ENCODE measurements around the gene RUNX1.

RUNX1 gene

GRCh38 chr21:34945288-34945687, 103.8 kb downstream of the RUNX1 start:
- ChIA-PET CTCF (no interaction called here), POLR2A (no interaction called here)

DNA sequence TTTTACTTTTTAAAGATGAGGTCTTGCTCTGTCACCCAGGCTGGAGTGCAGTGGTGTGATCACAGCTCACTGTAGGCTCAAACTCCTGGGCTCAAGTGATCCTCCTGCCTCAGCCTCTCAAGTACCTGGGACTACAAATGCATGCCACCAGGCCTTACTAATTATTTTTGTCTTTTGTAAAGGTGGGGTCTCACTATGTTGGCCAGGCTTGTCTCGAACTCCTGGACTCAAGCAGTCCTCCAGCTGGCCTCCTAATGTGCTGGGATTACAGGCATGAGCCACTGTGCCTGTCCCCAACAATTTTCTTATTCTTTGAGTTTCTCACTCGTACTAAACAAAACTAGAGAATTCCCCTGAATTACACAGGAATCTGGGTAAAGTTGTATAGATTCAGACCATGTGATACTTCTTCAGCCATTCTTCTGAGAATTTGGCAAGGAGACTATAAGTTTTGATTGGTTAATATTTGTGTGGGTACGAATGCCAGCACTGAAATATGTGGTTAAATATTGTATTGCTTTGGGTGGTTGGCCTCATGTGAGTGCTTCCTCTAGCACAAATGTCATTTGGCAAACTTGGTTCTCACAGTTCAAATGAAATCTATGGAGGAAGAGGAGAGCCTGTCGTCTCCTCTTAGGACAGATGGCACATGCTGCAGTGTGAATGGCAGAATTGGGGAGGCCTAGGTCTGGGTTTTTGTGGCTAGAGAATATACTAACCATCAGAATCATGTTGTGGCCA, 104.9 kb downstream of the RUNX1 start:
- no peak for DNase-seq (ENCODE audit: extremely low spot score)
- ChIA-PET CTCF (no interaction called here), POLR2A (no interaction called here)
- no peak for TF ChIP-seq L3MBTL2 (conservative IDR thresholded peaks at IDR 0.05)
- no peak for TF ChIP-seq TARDBP (IDR thresholded peaks at IDR 0.05)
- TF ChIP-seq PKNOX1 (IDR thresholded peaks at IDR 0.05): no peak
- TF ChIP-seq SP1 (IDR thresholded peaks at IDR 0.05): no peak

More at GRCh38 chr21:34945288-34945687, 103.8 kb downstream of the RUNX1 start:
- no peak for DNase-seq (ENCODE audit: extremely low spot score)
- TF ChIP-seq CTBP1 (IDR thresholded peaks at IDR 0.05; ENCODE audit: borderline replicate concordance) (no peak), FOXA1 (IDR thresholded peaks at IDR 0.05) (no peak), HDGF (IDR thresholded peaks at IDR 0.05; ENCODE audit: borderline replicate concordance) (no peak), FOXK2 (IDR thresholded peaks at IDR 0.05) (no peak), L3MBTL2 (conservative IDR thresholded peaks at IDR 0.05) (no peak), SUZ12 (IDR thresholded peaks at IDR 0.05) (no peak), SP1 (IDR thresholded peaks at IDR 0.05) (no peak), PKNOX1 (IDR thresholded peaks at IDR 0.05) (no peak), FOXM1 (IDR thresholded peaks at IDR 0.05; ENCODE audit: borderline replicate concordance) (no peak), ZNF384 (IDR thresholded peaks at IDR 0.05) (no peak), ARNT (IDR thresholded peaks at IDR 0.05) (no peak), BHLHE40 (IDR thresholded peaks at IDR 0.05; ENCODE audit: borderline replicate concordance) (no peak), LEF1 (IDR thresholded peaks at IDR 0.05; ENCODE audit: borderline replicate concordance) (no peak), TARDBP (IDR thresholded peaks at IDR 0.05) (no peak)

GRCh38 chr21:34942911-34943310, 106.2 kb downstream of the RUNX1 start:
- CTCF ChIA-PET: no interaction called here
- POLR2A ChIA-PET: no interaction called here

GRCh38 chr21:34941162-34941561, 107.9 kb downstream of the RUNX1 start:
- ChIA-PET POLR2A (no interaction called here), CTCF (no interaction called here)
- no peak for TF ChIP-seq BHLHE40 (IDR thresholded peaks at IDR 0.05; ENCODE audit: borderline replicate concordance)
- TF ChIP-seq NFRKB (IDR thresholded peaks at IDR 0.05): no peak
- TF ChIP-seq ZNF384 (IDR thresholded peaks at IDR 0.05): no peak
- TF ChIP-seq L3MBTL2 (conservative IDR thresholded peaks at IDR 0.05): no peak
- TF ChIP-seq TARDBP (IDR thresholded peaks at IDR 0.05): no peak
- TF ChIP-seq SP1 (IDR thresholded peaks at IDR 0.05): no peak
- TF ChIP-seq FOXK2 (IDR thresholded peaks at IDR 0.05): no peak
- TF ChIP-seq SUZ12 (IDR thresholded peaks at IDR 0.05): no peak
- no peak for TF ChIP-seq ELF4 (IDR thresholded peaks at IDR 0.05)
- TF ChIP-seq FOXA1 (IDR thresholded peaks at IDR 0.05): no peak
- TF ChIP-seq HDGF (IDR thresholded peaks at IDR 0.05; ENCODE audit: borderline replicate concordance): no peak
- no peak for TF ChIP-seq CTBP1 (IDR thresholded peaks at IDR 0.05; ENCODE audit: borderline replicate concordance)
- TF ChIP-seq LEF1 (IDR thresholded peaks at IDR 0.05; ENCODE audit: borderline replicate concordance): no peak
- TF ChIP-seq PKNOX1 (IDR thresholded peaks at IDR 0.05): no peak
- TF ChIP-seq FOXM1 (IDR thresholded peaks at IDR 0.05; ENCODE audit: borderline replicate concordance): no peak
- TF ChIP-seq ARNT (IDR thresholded peaks at IDR 0.05): no peak
- DNase-seq (ENCODE audit: extremely low spot score): no peak

More at GRCh38 chr21:34942911-34943310, 106.2 kb downstream of the RUNX1 start:
- TF ChIP-seq SUZ12 (IDR thresholded peaks at IDR 0.05): no peak
- TF ChIP-seq TARDBP (IDR thresholded peaks at IDR 0.05): no peak
- TF ChIP-seq ELF4 (IDR thresholded peaks at IDR 0.05): no peak
- TF ChIP-seq CTBP1 (IDR thresholded peaks at IDR 0.05; ENCODE audit: borderline replicate concordance): no peak
- TF ChIP-seq BHLHE40 (IDR thresholded peaks at IDR 0.05; ENCODE audit: borderline replicate concordance): no peak
- no peak for TF ChIP-seq ZNF384 (IDR thresholded peaks at IDR 0.05)
- TF ChIP-seq FOXA1 (IDR thresholded peaks at IDR 0.05): no peak
- no peak for TF ChIP-seq PKNOX1 (IDR thresholded peaks at IDR 0.05)
- TF ChIP-seq FOXK2 (IDR thresholded peaks at IDR 0.05): no peak
- TF ChIP-seq LEF1 (IDR thresholded peaks at IDR 0.05; ENCODE audit: borderline replicate concordance): no peak
- no peak for TF ChIP-seq SP1 (IDR thresholded peaks at IDR 0.05)
- no peak for TF ChIP-seq ARNT (IDR thresholded peaks at IDR 0.05)
- TF ChIP-seq L3MBTL2 (conservative IDR thresholded peaks at IDR 0.05): no peak
- no peak for DNase-seq (ENCODE audit: extremely low spot score)

GRCh38 chr21:34939673-34940331, 109.3 kb downstream of the RUNX1 start:
- TF ChIP-seq LEF1 (IDR thresholded peaks at IDR 0.05; ENCODE audit: borderline replicate concordance) (no peak), SUZ12 (IDR thresholded peaks at IDR 0.05) (no peak), ARNT (IDR thresholded peaks at IDR 0.05) (no peak)
- POLR2A ChIA-PET: no interaction called here
- no peak for DNase-seq (ENCODE audit: extremely low spot score)
- CTCF ChIA-PET: no interaction called here

All from HEK293T (cell line).